Lower leg skin (tissue), 4 donors: Measurements from ENCODE around the gene DPM1. TPM values are rescaled to one million over a fixed set of nuclear protein-coding genes. Genes with fewer than 3 reads are reported as not detected.
A peak's percentile ranks its signal among the peaks of the same experiment; 100 is the strongest.

Experiments used
- DNase-seq, 2 donors: peaks; one replicate each; pipeline ENCODE4 v3.0.0-alpha.2; 2019; ENCODE audit warnings: low spot score in 2 of 2
- H3K4me3 ChIP-seq: fragments of 200-600 bp; sonication (generic); 2 replicates; pipeline ENCODE4 v1.5.1; 2017; ENCODE audit warnings: mild to moderate bottlenecking, low read depth; ENCODE audit not compliant: poor library complexity, severe bottlenecking
- CTCF ChIP-seq, 3 donors: fragments of 450-650 bp; IDR thresholded peaks; one replicate each; pipeline ENCODE4 v1.5.1; 2016; ENCODE audit warnings: antibody characterized with exemption in 3 of 3, mild to moderate bottlenecking in 3 of 3, moderate library complexity in 2 of 3
- POLR2A ChIP-seq, 2 donors: fragments of 450-650 bp; IDR thresholded peaks; one replicate each; pipeline ENCODE4 v1.6.1; 2016 to 2017; ENCODE audit warnings: antibody characterized with exemption in 2 of 2, mild to moderate bottlenecking in 1 of 2, moderate library complexity in 1 of 2
- WGBS, 2 donors: methylation state at CpG; one replicate each; pipeline ENCODE4 v1.1.5; 2018; 5-methylcytosine and 5-hydroxymethylcytosine counted together
- intact Hi-C: fragments of 100-400 bp; cut with DNase I; formaldehyde crosslinking; loops from one replicate; pipeline ENCODE4 v1.15.0; 2023; ENCODE audit warnings: low total_unique reads
- total RNA-seq, 4 donors: library from RNA; depleted of rRNA; stranded (reverse); fragments of >200 nt; gene quantifications; one replicate each; pipeline ENCODE4 v1.1.0, GENCODE V29; 2016

DPM1 gene
- total RNA-seq, 4 donors from 2014 or later = 38.8 to 79.6 (median 49.7) TPM

GRCh38 chr20:50993876-50994275 is 35.5 kb upstream of the DPM1 start:
- TF ChIP-seq POLR2A (IDR thresholded peaks at IDR 0.05) = no peak
- TF ChIP-seq CTCF (IDR thresholded peaks at IDR 0.05) = no peak
- H3K4me3 ChIP-seq = no peak overlapping the region
- intact Hi-C loops = loop anchor here (10.0 kb wide), 1 partner anchor 611 kb away; no protein-coding TSS in a partner anchor
- WGBS, 2 donors = 43 to 53% methylated on average over 9 of the region's 9 CpGs
- no peak for DNase-seq

GRCh38 chr20:50992733-50993457 is 34.6 kb upstream of the DPM1 start:
- H3K4me3 ChIP-seq = no peak overlapping the region
- TF ChIP-seq POLR2A (IDR thresholded peaks at IDR 0.05) = no peak
- peak in 1 of 3 donors; percentile 52 for TF ChIP-seq CTCF (IDR thresholded peaks at IDR 0.05)
- intact Hi-C loops = loop anchor here (10.0 kb wide), 1 partner anchor 612 kb away; no protein-coding TSS in a partner anchor
- no peak for DNase-seq
- 24 to 34% methylated on average over 13 of the region's 13 CpGs for WGBS, 2 donors

GRCh38 chr20:50992336-50992732 is 34.0 kb upstream of the DPM1 start:
- DNase-seq = peak in 1 of 2 donors; percentile 27
- TF ChIP-seq CTCF (IDR thresholded peaks at IDR 0.05) (no peak), POLR2A (IDR thresholded peaks at IDR 0.05) (no peak)
- WGBS, 2 donors = 20 to 30% methylated on average over 4 of the region's 4 CpGs
- no peak overlapping the region for H3K4me3 ChIP-seq
- intact Hi-C loops = loop anchor here (10.0 kb wide), 1 partner anchor 612 kb away; no protein-coding TSS in a partner anchor

- intact Hi-C loops = loop anchor here (10.0 kb wide), 1 partner anchor 614 kb away; no protein-coding TSS in a partner anchor
- 77 to 92% methylated on average over 3 of the region's 3 CpGs for WGBS, 2 donors
- TF ChIP-seq POLR2A (IDR thresholded peaks at IDR 0.05) (no peak), CTCF (IDR thresholded peaks at IDR 0.05) (no peak)
- H3K4me3 ChIP-seq = no peak overlapping the region
- no peak for DNase-seq
Observed at GRCh38 chr20:50991076-50991475, 32.7 kb upstream of the DPM1 start.

- TF ChIP-seq CTCF (IDR thresholded peaks at IDR 0.05) = peak in 1 of 3 donors; percentile 93
- no peak for TF ChIP-seq POLR2A (IDR thresholded peaks at IDR 0.05)
- H3K4me3 ChIP-seq = no peak overlapping the region
- peak in 1 of 2 donors; percentile 81 for DNase-seq
- 12 to 13% methylated on average over 13 of the region's 13 CpGs for WGBS, 2 donors
- intact Hi-C loops = loop anchor here (5.0 kb wide), 1 partner anchor 325 kb away; no protein-coding TSS in a partner anchor
Observed at GRCh38 chr20:50987493-50988210, 29.3 kb upstream of the DPM1 start.
